Panc1 (cell line): ENCODE results near the gene CXCR5. TPM values are rescaled to one million over a fixed set of nuclear protein-coding genes. Genes with fewer than 3 reads are reported as not detected.
A peak's percentile ranks its signal among the peaks of the same experiment; 100 is the strongest.

ENCODE experiments used
- ATAC-seq: fragments of 200-7000 bp; cut with Tn5 transposase; 2 replicates; pipeline ENCODE4 v1.9.1; 2020; ENCODE audit warnings: mild to moderate bottlenecking, moderate library complexity
- BruUV-seq: library from RNA; stranded (reverse); fragments of 400-500 nt; replicated peaks from 2 replicates; lab custom pipeline; 2021; lab: Mats Ljungman, UMichigan
- CTCF ChIA-PET: fragments of 300-600 bp; sonication (Branson Sonifier 250); formaldehyde crosslinking; loops from one replicate; lab custom pipeline; 2022; ENCODE audit warnings: antibody characterized with exemption; lab: Charles Lee
- POLR2A ChIA-PET: fragments of 300-600 bp; sonication (Branson Sonifier 250); formaldehyde crosslinking; loops from one replicate; lab custom pipeline; 2022; ENCODE audit warnings: antibody characterized with exemption; lab: Charles Lee
- DNase-seq: peaks from one replicate; pipeline ENCODE4 v3.0.0-alpha.2; 2010; ENCODE audit warnings: low read depth, low spot score
- H3K27ac ChIP-seq: 2 replicates; pipeline ENCODE4 v1.5.1; 2011; ENCODE audit warnings: mild to moderate bottlenecking, low read length, inconsistent platforms
- H3K27me3 ChIP-seq: fragments of 200-500 bp; sonication (Bioruptor generic); 2 replicates; pipeline ENCODE4 v1.6.0; 2014; ENCODE audit warnings: low read length, inconsistent platforms; ENCODE audit not compliant: control insufficient read depth, insufficient read depth
- H3K36me3 ChIP-seq: fragments of 200-500 bp; sonication (Bioruptor generic); 2 replicates; pipeline ENCODE4 v1.5.1; 2014; ENCODE audit warnings: inconsistent platforms, mild to moderate bottlenecking, low read length, moderate library complexity; ENCODE audit not compliant: control insufficient read depth, insufficient read depth
- H3K4me1 ChIP-seq: 2 replicates; pipeline ENCODE4 v1.5.1; 2011; ENCODE audit warnings: inconsistent platforms, mild to moderate bottlenecking, low read length, moderate library complexity; ENCODE audit not compliant: control insufficient read depth, insufficient read depth
- H3K4me3 ChIP-seq, 2 experiments: 2 replicates each; pipeline ENCODE4 v1.5.1; 2011 to 2012; ENCODE audit warnings: low read depth in 2 of 2, low read length in 2 of 2, mild to moderate bottlenecking in 2 of 2, inconsistent platforms in 1 of 2, moderate library complexity in 1 of 2
- H3K9me3 ChIP-seq: fragments of 200-500 bp; sonication (Bioruptor generic); 2 replicates; pipeline ENCODE4 v1.5.1; 2014; ENCODE audit warnings: low read depth, mild to moderate bottlenecking, inconsistent platforms, low read length, moderate library complexity; ENCODE audit not compliant: control insufficient read depth, insufficient read depth
- POLR2AphosphoS5 ChIP-seq: IDR thresholded peaks from 2 replicates; pipeline ENCODE4 v1.6.1; 2012; ENCODE audit warnings: mild to moderate bottlenecking, low read depth, low read length, moderate library complexity
- SIN3A ChIP-seq: IDR thresholded peaks from 2 replicates; pipeline ENCODE4 v1.6.1; 2012; ENCODE audit warnings: low read depth, mild to moderate bottlenecking, low read length, moderate library complexity, borderline replicate concordance; ENCODE audit not compliant: insufficient read depth
- TCF7L2 ChIP-seq: IDR thresholded peaks from 2 replicates; pipeline ENCODE4 v1.6.1; 2011; ENCODE audit warnings: mild to moderate bottlenecking, low read depth, low read length, inconsistent platforms
- in situ Hi-C: cut with HindIII; loops from 2 replicates; pipeline ENCODE4 v1.10.0; 2016; ENCODE audit warnings: low sequenced_read_pairs, low pct_unique_long_range_greater_than_20kb
- intact Hi-C: fragments of 100-400 bp; cut with micrococcal nuclease; formaldehyde crosslinking; loops from one replicate; pipeline ENCODE4 v1.10.0; 2022; ENCODE audit not compliant: unreplicated experiment
- total RNA-seq: library from RNA; stranded (reverse); gene quantifications from one replicate; pipeline ENCODE4 v1.2.1, GENCODE V29; 2021; ENCODE audit not compliant: unreplicated experiment
- TF ChIP-seq, protein P1 (sequence below): fragments of 450-650 bp; IDR thresholded peaks from 2 replicates; pipeline ENCODE4 v1.5.1; 2017; ENCODE audit warnings: mild to moderate bottlenecking
- TF ChIP-seq, protein P2 (sequence below), 2 experiments: IDR thresholded peaks; 2 replicates each; pipeline ENCODE4 v1.6.1; 2011 to 2012; ENCODE audit warnings: low read depth in 2 of 2, control low read depth in 1 of 2, low read length in 1 of 2, mild to moderate bottlenecking in 1 of 2, moderate library complexity in 1 of 2; ENCODE audit not compliant: insufficient read depth in 1 of 2

Gene CXCR5
- total RNA-seq, 1 experiment from 2014 or later = not detected

DNA sequence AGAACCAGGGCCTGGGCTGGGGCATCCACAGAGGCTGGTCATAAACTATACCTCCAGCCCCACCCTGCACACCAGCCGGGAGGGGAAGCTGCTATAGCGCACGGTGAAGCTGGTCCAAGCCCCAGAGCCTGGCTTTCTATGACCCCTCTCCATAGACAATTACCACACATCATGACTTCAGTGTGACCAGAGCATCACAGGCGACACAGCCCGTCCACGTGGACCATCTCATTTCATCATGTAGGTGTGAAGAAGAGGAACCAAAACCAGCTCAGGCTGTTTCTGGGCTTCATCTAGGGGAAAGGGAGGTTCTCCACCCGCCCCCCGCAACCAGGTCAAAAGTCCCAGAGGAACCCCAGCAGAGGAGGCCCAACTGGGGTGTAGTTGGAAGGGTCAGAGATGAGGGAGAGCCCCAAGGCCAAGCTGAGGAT lies 3.0 kb downstream of the CXCR5 start:
- Histone ChIP-seq H3K4me1 (peaks cover 9% of the 10 kb centered on the region), H3K36me3 (no peaks in the 10 kb centered on the region), H3K27ac (no peak overlapping the region), H3K4me3 (no peak overlapping the region), H3K9me3 (no peaks in the 10 kb centered on the region), H3K27me3 (no peaks in the 10 kb centered on the region)
- no peak for DNase-seq
- BruUV-seq = no TSS peak
- ATAC-seq = no peak
- TF ChIP-seq, protein P1, sequence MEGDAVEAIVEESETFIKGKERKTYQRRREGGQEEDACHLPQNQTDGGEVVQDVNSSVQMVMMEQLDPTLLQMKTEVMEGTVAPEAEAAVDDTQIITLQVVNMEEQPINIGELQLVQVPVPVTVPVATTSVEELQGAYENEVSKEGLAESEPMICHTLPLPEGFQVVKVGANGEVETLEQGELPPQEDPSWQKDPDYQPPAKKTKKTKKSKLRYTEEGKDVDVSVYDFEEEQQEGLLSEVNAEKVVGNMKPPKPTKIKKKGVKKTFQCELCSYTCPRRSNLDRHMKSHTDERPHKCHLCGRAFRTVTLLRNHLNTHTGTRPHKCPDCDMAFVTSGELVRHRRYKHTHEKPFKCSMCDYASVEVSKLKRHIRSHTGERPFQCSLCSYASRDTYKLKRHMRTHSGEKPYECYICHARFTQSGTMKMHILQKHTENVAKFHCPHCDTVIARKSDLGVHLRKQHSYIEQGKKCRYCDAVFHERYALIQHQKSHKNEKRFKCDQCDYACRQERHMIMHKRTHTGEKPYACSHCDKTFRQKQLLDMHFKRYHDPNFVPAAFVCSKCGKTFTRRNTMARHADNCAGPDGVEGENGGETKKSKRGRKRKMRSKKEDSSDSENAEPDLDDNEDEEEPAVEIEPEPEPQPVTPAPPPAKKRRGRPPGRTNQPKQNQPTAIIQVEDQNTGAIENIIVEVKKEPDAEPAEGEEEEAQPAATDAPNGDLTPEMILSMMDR = no peak
- TF ChIP-seq, protein P2, sequence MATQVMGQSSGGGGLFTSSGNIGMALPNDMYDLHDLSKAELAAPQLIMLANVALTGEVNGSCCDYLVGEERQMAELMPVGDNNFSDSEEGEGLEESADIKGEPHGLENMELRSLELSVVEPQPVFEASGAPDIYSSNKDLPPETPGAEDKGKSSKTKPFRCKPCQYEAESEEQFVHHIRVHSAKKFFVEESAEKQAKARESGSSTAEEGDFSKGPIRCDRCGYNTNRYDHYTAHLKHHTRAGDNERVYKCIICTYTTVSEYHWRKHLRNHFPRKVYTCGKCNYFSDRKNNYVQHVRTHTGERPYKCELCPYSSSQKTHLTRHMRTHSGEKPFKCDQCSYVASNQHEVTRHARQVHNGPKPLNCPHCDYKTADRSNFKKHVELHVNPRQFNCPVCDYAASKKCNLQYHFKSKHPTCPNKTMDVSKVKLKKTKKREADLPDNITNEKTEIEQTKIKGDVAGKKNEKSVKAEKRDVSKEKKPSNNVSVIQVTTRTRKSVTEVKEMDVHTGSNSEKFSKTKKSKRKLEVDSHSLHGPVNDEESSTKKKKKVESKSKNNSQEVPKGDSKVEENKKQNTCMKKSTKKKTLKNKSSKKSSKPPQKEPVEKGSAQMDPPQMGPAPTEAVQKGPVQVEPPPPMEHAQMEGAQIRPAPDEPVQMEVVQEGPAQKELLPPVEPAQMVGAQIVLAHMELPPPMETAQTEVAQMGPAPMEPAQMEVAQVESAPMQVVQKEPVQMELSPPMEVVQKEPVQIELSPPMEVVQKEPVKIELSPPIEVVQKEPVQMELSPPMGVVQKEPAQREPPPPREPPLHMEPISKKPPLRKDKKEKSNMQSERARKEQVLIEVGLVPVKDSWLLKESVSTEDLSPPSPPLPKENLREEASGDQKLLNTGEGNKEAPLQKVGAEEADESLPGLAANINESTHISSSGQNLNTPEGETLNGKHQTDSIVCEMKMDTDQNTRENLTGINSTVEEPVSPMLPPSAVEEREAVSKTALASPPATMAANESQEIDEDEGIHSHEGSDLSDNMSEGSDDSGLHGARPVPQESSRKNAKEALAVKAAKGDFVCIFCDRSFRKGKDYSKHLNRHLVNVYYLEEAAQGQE (IDR thresholded peaks at IDR 0.05; ENCODE audit: insufficient read depth in 1 of 2, low read depth in 2 of 2, low read length in 1 of 2) = no peak
- TF ChIP-seq SIN3A (no peak), TCF7L2 (no peak), POLR2AphosphoS5 (no peak)
- intact Hi-C loops = no loop called here
- ChIA-PET CTCF (interaction anchor here (0.6 kb wide), 1 partner anchor 48 kb away, joined by 5 read pairs; no protein-coding TSS in a partner anchor), POLR2A (no interaction called here)
- in situ Hi-C loops = no loop called here

DNA sequence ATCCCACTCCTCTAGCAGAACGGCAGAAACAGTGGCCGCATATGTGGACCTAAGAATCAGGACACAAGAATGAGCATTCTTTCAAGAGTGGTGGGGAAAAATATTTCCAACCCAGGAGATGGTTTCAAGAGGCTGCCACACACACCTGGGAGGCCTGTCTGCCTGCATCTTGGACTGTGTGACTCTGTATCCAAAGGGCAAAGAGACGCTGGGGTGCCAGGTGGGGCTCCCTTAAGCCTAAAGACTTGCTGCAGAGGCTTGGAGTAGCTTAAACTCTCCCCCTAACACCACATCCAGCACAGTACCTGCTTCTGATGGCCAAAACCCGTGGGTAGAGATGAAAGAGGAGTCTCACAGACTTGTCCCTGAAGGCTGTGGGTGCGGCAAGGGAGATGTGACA lies 3.5 kb downstream of the CXCR5 start:
- H3K36me3 ChIP-seq = no peaks in the 10 kb centered on the region
- peaks cover 9% of the 10 kb centered on the region for H3K4me1 ChIP-seq
- no peaks in the 10 kb centered on the region for H3K27me3 ChIP-seq
- intact Hi-C loops = no loop called here
- H3K27ac ChIP-seq = no peak overlapping the region
- CTCF ChIA-PET = interaction anchor here (0.6 kb wide), 1 partner anchor 48 kb away, joined by 5 read pairs; no protein-coding TSS in a partner anchor
- in situ Hi-C loops = no loop called here
- POLR2A ChIA-PET = no interaction called here
- H3K9me3 ChIP-seq = no peaks in the 10 kb centered on the region
- ATAC-seq = peak; percentile 27
- H3K4me3 ChIP-seq = no peak overlapping the region
- no peak for TF ChIP-seq TCF7L2
- TF ChIP-seq, protein P1 = no peak
- DNase-seq = no peak
- BruUV-seq = no TSS peak
